Measurements from ENCODE around the gene STIM1.
"Not testable (repeated sequence)": the region's sequence is repeated elsewhere in the genome, so short reads cannot be mapped to it uniquely, and the experiment has no call there.

Gene STIM1

GRCh38 chr11:3855808-3856491, 486 bp downstream of the STIM1 start:
- DNase-seq (ENCODE audit: low read depth in 3 of 3): peak in 1 of 3 experiments; percentile 46

DNA sequence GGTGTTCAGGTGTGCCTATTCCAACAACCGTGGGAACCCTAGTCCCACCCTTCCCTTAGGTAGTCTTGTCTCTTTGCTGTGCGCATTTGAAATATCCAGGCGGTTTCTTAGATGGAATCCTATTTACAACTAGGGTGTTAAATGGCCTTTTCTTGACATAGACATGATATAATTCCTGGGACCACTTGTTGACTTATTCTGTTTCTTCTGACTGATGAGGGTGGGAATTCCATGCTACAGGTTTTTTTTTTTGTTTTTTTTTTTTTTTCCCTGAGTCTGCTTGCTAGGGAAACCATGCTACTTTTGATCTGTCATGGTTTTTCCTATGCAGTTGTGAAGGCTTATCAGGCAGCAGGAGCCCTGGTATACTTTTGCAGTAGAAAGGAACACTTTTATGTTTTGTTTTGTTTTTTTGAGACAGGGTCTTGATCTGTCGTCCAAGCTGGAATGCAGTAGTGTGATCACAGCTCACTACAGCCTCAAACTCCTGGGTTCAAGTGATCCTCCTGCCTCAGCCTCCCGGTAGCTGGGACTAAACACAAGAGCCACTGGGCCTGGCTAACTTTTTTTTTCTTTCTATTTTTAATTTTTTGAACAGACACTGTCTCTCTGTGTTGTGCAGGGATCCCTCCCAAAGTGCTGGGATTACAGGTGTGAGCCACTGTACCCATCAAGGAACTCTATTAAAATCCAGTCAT, 1.5 kb downstream of the STIM1 start:
- DNase-seq (ENCODE audit: low read depth in 3 of 3): no peak

DNA sequence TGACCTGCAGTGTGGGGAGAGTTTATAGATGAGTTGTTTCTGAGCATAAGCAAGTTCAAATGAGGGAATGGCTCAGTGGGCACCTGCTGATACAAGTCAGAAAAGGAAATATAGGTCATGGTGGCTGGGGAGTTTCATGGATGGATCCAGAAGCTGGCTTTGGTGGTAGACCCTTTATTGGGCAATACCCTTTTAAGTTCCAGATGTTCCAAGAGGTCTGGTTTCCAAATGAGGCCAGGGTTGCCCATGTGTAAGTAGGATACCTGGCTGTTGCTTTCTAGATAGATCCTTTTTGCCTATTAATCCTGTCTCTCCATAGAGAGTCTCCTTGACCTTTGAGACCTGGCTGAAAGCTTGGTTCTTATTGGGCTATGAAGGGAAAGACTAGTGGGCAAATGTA, 2.2 kb downstream of the STIM1 start:
- no peak for DNase-seq (ENCODE audit: low read depth in 3 of 3)

DNA sequence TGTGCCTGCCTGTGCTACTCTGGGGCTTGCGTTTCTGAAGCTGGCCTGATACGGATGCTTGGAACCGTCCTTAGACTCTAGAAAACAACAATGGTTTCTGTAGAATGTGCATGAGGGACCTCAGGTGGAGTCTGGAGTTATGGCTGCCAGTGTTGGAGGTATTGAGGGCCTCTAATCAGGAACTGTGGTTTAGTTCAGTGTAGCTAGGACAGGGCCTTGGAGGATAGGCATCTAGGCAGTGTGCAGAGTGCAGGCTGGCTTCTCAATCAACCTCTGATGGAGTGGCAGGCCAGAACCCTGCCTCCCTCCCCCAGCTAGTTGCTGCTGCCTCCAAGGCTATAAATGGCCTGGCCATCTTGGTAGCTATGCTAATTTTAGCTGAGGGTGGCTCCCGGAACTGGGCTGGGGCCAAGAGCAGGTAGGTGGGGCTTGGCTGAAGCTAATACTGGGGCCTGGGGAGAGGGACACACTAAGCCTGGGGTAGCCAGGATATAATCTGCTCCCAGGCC, 4.0 kb downstream of the STIM1 start:
- DNase-seq (ENCODE audit: low read depth in 3 of 3): no peak

DNA sequence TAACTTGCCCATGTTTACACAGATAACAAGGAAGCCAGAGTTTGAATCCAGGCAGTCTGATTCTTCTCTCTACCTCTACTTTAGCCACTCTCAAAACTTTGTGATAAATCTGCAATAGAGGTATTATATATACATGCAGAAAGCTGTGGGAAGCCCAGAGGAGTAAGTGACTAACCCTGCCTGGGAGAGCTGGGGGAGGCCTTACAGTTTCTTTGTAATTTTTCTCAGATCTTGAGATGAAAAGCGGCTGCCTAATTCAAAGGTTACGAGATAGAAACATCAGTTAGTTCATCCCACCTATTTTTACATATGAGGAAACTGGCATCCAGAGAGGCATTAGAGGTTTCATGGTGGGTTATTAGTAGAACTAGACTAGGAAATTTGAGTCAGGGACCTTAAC, 4.9 kb downstream of the STIM1 start:
- DNase-seq (ENCODE audit: low read depth in 3 of 3): peak in 1 of 3 experiments; percentile 47

DNA sequence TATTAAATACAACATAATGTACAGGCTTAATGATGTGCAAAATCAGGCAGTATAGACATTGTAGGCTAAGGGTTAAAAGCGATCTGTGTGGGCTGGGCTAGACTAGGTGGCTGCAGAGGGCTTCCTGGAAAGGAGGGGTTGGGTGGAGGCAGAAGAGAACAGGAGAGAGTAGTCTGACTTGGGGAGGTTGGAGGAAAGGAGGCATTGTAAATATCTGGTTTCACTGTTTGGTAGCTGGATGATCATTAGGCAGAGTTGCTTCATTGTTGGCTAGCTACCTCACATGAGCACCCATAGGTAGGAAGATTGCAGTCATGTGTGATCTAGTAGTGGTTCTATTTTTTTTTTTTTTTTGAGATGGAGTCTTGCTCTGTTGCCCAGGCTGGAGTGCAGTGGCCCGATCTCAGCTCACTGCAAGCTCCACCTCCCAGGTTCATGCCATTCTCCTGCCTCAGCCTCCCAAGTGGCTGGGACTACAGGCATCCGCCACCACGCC, 5.5 kb downstream of the STIM1 start:
- not testable (repeated sequence) for DNase-seq (ENCODE audit: low read depth in 3 of 3)

DNA sequence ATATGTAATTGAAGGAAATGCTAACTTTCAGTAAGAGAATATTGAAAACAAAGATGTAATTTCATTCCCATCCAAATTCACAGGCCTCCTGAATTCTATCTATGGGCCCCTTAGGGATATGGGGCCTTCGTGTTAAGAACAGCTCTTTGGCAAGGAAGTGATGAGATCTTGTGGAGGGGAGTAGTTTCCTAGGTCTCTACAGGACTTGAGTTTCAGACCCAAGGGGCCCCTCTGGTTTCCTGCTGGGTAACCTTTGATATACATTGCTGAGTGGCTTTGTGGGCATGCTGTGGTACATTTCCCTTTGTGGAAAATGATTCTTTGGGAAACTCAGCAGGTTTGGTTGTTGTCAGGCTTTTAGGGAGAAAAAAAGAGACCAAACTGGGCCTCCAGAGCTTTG, 6.2 kb downstream of the STIM1 start:
- no peak for DNase-seq (ENCODE audit: low read depth in 3 of 3)

- no peak for DNase-seq (ENCODE audit: low read depth in 3 of 3)
Observed at GRCh38 chr11:3865388-3866193, 10.1 kb downstream of the STIM1 start.

DNA sequence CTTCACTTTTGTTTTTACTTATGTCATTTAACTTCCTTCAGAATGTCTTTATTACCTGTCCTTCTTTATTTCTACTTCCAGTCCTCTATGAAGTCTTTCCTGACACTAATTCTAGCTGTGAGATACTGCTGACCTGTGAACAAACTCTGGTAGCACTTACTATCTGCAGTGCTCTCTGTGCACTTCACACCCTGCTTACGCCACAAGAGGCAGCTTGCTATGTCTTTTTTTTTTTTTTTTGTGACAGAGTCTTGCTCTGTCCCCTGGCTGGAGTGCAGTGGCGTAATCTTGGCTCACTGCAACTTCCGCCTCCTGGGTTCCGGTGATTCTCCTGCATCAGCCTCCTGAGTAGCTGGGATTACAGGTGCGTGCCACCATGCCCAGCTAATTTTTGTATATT, 10.7 kb downstream of the STIM1 start:
- no peak for DNase-seq (ENCODE audit: low read depth in 3 of 3)

GRCh38 chr11:3866836-3867208, 11.4 kb downstream of the STIM1 start:
- no peak for DNase-seq (ENCODE audit: low read depth in 3 of 3)

- DNase-seq (ENCODE audit: low read depth in 3 of 3): no peak
Observed at GRCh38 chr11:3867209-3868091, 12.0 kb downstream of the STIM1 start.

DNA sequence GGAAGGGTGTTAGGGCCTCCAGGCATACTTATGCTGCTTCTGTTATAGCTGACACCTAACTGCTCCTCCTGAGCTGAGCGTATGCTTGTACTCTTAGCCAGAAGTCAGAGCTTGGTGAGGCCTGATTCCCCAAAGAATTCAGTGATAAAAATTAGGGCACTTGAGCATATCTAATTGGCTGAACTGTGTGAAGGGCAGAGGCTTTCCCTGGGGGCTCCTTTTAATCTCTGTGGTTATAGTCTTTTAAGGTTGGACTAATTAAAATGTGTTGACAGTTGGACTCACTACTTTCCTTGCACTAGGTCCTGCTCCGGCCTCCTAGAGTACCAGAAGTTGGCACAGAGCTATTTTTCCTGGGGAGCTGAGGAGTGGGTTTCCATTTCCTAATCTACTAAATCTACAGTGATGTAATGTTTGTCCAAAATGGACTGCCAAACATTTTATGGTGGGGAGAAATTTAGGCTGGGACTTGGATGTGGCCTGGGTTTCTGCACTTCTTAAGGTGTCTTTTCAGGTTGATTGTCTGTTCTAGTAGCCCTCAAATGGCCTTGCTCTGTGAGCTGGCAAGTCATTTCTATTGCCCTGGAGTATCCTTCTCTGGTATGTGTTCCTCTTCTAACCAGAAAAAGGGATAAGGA, 18.4 kb downstream of the STIM1 start:
- DNase-seq (ENCODE audit: low read depth in 3 of 3): no peak

- DNase-seq (ENCODE audit: low read depth in 3 of 3): no peak
Observed at GRCh38 chr11:3876613-3877012, 21.1 kb downstream of the STIM1 start.

GRCh38 chr11:3877364-3878257, 22.1 kb downstream of the STIM1 start:
- DNase-seq (ENCODE audit: low read depth in 3 of 3): no peak

DNA sequence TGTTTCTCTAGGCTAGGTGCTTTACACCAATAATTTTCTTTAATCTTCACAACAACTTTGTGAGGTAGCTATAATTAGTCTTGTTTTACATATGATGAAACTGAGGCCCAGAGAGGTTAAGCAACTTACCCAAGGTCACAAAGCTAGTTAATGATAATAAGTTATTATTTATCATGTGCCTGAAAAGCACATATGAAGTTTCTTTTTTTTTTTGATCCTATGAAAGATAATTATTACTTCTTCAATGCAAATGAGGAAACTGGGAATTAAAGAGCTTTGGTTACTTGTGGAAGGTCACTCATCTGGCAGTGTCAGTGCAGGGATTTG, 22.8 kb downstream of the STIM1 start:
- no peak for DNase-seq (ENCODE audit: low read depth in 3 of 3)

- DNase-seq (ENCODE audit: low read depth in 3 of 3): no peak
Observed at GRCh38 chr11:3879216-3879966, 23.9 kb downstream of the STIM1 start.

DNA sequence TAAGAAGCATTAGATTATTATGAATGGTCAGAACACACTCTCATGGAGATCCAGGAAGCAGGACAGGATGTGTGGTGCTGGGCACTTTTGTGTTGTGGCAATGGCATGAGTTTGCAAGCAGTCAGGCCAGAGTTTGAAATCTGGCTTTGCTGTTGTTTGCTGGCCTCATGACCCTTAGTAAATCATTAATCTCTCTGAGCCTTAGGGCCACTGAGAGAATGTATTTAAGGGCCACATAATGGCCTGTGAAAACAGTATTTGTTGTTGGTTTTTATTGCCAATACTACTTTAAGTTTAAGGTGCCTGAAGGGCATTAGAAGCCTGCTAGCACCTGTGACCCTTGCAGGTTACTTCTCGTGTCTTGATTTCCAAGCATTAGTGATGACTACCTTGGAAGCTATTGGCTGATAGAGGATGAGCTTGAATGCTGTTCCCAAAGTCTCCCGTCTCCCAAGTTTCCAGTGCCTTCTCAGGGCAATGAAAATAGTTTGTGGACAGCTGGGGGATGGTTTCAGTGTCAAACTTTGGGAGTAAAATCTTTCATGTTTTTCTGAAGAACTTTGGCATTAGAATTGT, 24.6 kb downstream of the STIM1 start:
- no peak for DNase-seq (ENCODE audit: low read depth in 3 of 3)

DNA sequence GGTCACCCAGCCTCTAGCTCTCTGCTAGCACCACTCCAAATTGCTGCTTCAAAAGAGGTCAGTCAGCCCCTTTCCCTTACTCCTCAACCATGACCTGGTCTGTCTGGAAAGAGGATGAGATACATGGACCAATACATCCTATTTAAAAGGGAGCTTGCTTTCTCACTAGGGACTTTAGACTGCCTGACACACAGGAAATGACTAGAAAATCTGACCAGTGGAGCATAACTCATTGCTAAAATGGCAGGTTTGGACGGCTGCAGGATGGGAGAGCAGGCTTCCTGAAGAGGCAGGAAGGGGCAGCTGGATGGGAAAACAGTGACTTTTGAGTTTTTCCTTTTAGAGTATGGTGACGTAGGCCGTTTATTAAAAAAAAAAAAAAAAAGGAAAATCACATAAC, 25.3 kb downstream of the STIM1 start:
- no peak for DNase-seq (ENCODE audit: low read depth in 3 of 3)

DNA sequence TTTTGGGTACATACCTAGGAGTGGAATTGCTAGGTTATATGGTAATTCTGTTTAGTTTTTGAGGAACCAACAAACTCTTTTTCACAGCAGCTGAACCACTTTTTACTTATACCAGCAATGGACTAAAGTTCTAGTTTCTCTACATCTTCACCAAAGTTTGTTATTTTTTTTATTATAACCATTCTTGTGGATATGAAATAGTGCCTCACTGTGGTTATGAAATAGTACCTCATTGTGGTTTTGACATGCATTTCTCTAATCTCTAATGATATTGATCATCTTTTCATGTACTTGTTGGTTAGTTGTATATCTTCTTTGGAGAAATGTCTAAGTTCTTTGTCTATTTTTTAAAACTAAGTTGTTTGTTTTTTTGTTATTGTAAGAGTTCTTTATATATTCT, 27.2 kb downstream of the STIM1 start:
- no peak for DNase-seq (ENCODE audit: low read depth in 3 of 3)
